K562 (cell line): ENCODE results near the gene SLC12A3. TPM values are rescaled to one million over a fixed set of nuclear protein-coding genes. Genes with fewer than 3 reads are reported as not detected.

Experiments
- CEBPB ChIP-seq: fragments of 450-650 bp; IDR thresholded peaks from 2 replicates; pipeline ENCODE4 v1.6.1; 2016; ENCODE audit warnings: missing genetic modification characterization, missing compliant biosample characterization
- GTF2F1 ChIP-seq: IDR thresholded peaks from 2 replicates; pipeline ENCODE4 v1.6.1; 2011; ENCODE audit warnings: low read depth, low read length, improper control_type of control experiment
- IRF1 ChIP-seq: sonication (generic); formaldehyde crosslinking; IDR thresholded peaks from 2 replicates; pipeline ENCODE4 v1.8.0; 2022; ENCODE audit warnings: missing genetic modification reagents, mild to moderate bottlenecking, borderline replicate concordance
- NONO ChIP-seq, 2 experiments: fragments of 200-400 bp in 1 of 2; fragments of 450-650 bp in 1 of 2; formaldehyde crosslinking in 1 of 2; IDR thresholded peaks; 2 replicates each; pipeline ENCODE4 v1.6.1; 2017; ENCODE audit warnings: low read depth in 2 of 2, mild to moderate bottlenecking in 2 of 2, moderate library complexity in 2 of 2, low read length in 1 of 2
- POLR2AphosphoS2 ChIP-seq: IDR thresholded peaks from 2 replicates; pipeline ENCODE4 v1.6.1; 2012; ENCODE audit warnings: low read length, improper control_type of control experiment
- RB1 ChIP-seq: fragments of 450-650 bp; IDR thresholded peaks from 2 replicates; pipeline ENCODE4 v1.6.1; 2017; ENCODE audit warnings: low read depth, mild to moderate bottlenecking
- RBFOX2 ChIP-seq: fragments of 200-400 bp; formaldehyde crosslinking; IDR thresholded peaks from 2 replicates; pipeline ENCODE4 v1.6.1; 2017; ENCODE audit warnings: low read depth, mild to moderate bottlenecking, low read length, moderate library complexity
- TAF9B ChIP-seq: fragments of 450-650 bp; IDR thresholded peaks from 2 replicates; pipeline ENCODE4 v1.6.1; 2018; ENCODE audit warnings: mild to moderate bottlenecking; ENCODE audit not compliant: partially characterized antibody
- ZEB2 ChIP-seq: fragments of 450-650 bp; IDR thresholded peaks from 2 replicates; pipeline ENCODE4 v1.6.1; 2016
- ZNF512 ChIP-seq: IDR thresholded peaks from 2 replicates; pipeline ENCODE4 v1.6.1; 2016; ENCODE audit warnings: missing genetic modification characterization, missing compliant biosample characterization
- polyA plus RNA-seq, 8 experiments: library from polyadenylated mRNA; depleted of rRNA in 4 of 8; stranded (reverse) in 5 of 8; unstranded in 3 of 8; fragments of >200 nt; fragmentation: Nextera tagmentation in 2 of 8; fragmentation: Illumina TruSeq in 1 of 8; extraction: Ambion mirVana in 2 of 8; extraction: Trizol in 1 of 8; gene quantifications; 2 replicates each; pipeline versions ENCODE4 v1.2.1 to v1.2.3, GENCODE V29; 2011 to 2014; ENCODE audit warnings: inconsistent platforms in 1 of 8, missing spikeins in 1 of 8
- total RNA-seq, 7 experiments: library from RNA; depleted of rRNA in 6 of 7; stranded (reverse); fragments of >200 nt in 6 of 7; fragmentation: Illumina TruSeq in 2 of 7; extraction: Trizol in 2 of 7; gene quantifications; 2 replicates each; pipeline versions ENCODE4 v1.2.1 to v1.2.3, GENCODE V29; 2011 to 2021; ENCODE audit warnings: low replicate concordance in 1 of 7
- TF ChIP-seq, protein P1 (sequence below), 2 experiments: fragments of 450-650 bp; formaldehyde crosslinking in 1 of 2; IDR thresholded peaks; 2 replicates each; pipeline versions ENCODE4 v1.4.0 to v1.6.1; 2014 to 2020; ENCODE audit warnings: mild to moderate bottlenecking in 2 of 2, borderline replicate concordance in 1 of 2, low read depth in 1 of 2
- TF ChIP-seq, protein P2 (sequence below): conservative IDR thresholded peaks from 2 replicates; pipeline ENCODE4 v1.6.1; 2011; ENCODE audit warnings: low read depth, mild to moderate bottlenecking, low read length; ENCODE audit not compliant: control insufficient read depth
- TF ChIP-seq, protein P3 (sequence below): fragments of 450-650 bp; IDR thresholded peaks from 2 replicates; pipeline ENCODE4 v1.6.1; 2016

The SLC12A3 gene
- total and polyA plus RNA-seq, 9 of the 15 experiments (the other 6 are each of a cell fraction or from before 2014, with no cell fraction given) = not detected

GRCh38 chr16:56931892-56932720, 67.1 kb downstream of the SLC12A3 start, which contains the start of gene HERPUD1 (continued):
- peak; percentile 25; the same call in 1 of the 2 replicates for TF ChIP-seq IRF1 (CRISPR knock-in tag)
- peak; percentile 31; the same call in 1 of the 2 replicates for TF ChIP-seq RB1
- peak; percentile 83; the same call in 1 of the 2 replicates for TF ChIP-seq POLR2AphosphoS2
- TF ChIP-seq GTF2F1 = peak; percentile 98
- TF ChIP-seq, protein P1, sequence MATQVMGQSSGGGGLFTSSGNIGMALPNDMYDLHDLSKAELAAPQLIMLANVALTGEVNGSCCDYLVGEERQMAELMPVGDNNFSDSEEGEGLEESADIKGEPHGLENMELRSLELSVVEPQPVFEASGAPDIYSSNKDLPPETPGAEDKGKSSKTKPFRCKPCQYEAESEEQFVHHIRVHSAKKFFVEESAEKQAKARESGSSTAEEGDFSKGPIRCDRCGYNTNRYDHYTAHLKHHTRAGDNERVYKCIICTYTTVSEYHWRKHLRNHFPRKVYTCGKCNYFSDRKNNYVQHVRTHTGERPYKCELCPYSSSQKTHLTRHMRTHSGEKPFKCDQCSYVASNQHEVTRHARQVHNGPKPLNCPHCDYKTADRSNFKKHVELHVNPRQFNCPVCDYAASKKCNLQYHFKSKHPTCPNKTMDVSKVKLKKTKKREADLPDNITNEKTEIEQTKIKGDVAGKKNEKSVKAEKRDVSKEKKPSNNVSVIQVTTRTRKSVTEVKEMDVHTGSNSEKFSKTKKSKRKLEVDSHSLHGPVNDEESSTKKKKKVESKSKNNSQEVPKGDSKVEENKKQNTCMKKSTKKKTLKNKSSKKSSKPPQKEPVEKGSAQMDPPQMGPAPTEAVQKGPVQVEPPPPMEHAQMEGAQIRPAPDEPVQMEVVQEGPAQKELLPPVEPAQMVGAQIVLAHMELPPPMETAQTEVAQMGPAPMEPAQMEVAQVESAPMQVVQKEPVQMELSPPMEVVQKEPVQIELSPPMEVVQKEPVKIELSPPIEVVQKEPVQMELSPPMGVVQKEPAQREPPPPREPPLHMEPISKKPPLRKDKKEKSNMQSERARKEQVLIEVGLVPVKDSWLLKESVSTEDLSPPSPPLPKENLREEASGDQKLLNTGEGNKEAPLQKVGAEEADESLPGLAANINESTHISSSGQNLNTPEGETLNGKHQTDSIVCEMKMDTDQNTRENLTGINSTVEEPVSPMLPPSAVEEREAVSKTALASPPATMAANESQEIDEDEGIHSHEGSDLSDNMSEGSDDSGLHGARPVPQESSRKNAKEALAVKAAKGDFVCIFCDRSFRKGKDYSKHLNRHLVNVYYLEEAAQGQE (IDR thresholded peaks at IDR 0.05; ENCODE audit: borderline replicate concordance) = peak; percentile 40; the same call in 1 of the 2 replicates
- TF ChIP-seq, protein P1 (CRISPR knock-in tag; IDR thresholded peaks at IDR 0.05; ENCODE audit: low read depth) = no peak
- TF ChIP-seq, protein P2, sequence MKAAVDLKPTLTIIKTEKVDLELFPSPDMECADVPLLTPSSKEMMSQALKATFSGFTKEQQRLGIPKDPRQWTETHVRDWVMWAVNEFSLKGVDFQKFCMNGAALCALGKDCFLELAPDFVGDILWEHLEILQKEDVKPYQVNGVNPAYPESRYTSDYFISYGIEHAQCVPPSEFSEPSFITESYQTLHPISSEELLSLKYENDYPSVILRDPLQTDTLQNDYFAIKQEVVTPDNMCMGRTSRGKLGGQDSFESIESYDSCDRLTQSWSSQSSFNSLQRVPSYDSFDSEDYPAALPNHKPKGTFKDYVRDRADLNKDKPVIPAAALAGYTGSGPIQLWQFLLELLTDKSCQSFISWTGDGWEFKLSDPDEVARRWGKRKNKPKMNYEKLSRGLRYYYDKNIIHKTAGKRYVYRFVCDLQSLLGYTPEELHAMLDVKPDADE = peak; percentile 76
- TF ChIP-seq CEBPB = peak; percentile 98
- TF ChIP-seq NONO (IDR thresholded peaks at IDR 0.05; ENCODE audit: low read depth in 2 of 2, low read length in 1 of 2) = peak; percentile 23 to 99; a peak in 2 of 4 replicates
- TF ChIP-seq ZEB2 = no peak
- TF ChIP-seq ZNF512 (tag) = no peak
- peak; percentile 76 for TF ChIP-seq TAF9B
- TF ChIP-seq RBFOX2 = peak; percentile 98
- TF ChIP-seq, protein P3, sequence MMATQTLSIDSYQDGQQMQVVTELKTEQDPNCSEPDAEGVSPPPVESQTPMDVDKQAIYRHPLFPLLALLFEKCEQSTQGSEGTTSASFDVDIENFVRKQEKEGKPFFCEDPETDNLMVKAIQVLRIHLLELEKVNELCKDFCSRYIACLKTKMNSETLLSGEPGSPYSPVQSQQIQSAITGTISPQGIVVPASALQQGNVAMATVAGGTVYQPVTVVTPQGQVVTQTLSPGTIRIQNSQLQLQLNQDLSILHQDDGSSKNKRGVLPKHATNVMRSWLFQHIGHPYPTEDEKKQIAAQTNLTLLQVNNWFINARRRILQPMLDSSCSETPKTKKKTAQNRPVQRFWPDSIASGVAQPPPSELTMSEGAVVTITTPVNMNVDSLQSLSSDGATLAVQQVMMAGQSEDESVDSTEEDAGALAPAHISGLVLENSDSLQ = peak; percentile 96
